Endothelial cell of umbilical vein (primary cell): ENCODE data around the gene MUC5AC. TPM values are rescaled to one million over a fixed set of nuclear protein-coding genes. Genes with fewer than 3 reads are reported as not detected.

ENCODE experiments used
- BruUV-seq: library from RNA; stranded (reverse); fragments of 400-500 nt; replicated peaks from 2 replicates; lab custom pipeline; 2021; lab: Mats Ljungman, UMichigan
- CTCF ChIA-PET: fragments of 300-600, 350-600 bp; sonication (Branson Sonifier 250); formaldehyde crosslinking; loops from one replicate; lab custom pipeline; 2021; ENCODE audit warnings: antibody characterized with exemption, inconsistent platforms; lab: Charles Lee
- POLR2A ChIA-PET: fragments of 300-600, 350-600 bp; sonication (Branson Sonifier 250); formaldehyde crosslinking; loops from one replicate; lab custom pipeline; 2021; ENCODE audit warnings: antibody characterized with exemption, inconsistent platforms; lab: Charles Lee
- DNase-seq: peaks from one replicate; pipeline ENCODE4 v3.0.0-alpha.2; 2011; ENCODE audit warnings: low read depth, low spot score
- FAIRE-seq: peaks from 2 replicates; lab custom pipeline; 2011; peaks lifted over from hg19 to GRCh38; lab: Jason Lieb, UNC
- H2AFZ ChIP-seq: 2 replicates; pipeline ENCODE4 v1.6.0; 2012; ENCODE audit warnings: low read depth, low read length, control low read depth, inconsistent platforms
- H3K27ac ChIP-seq: 2 replicates; pipeline ENCODE4 v1.5.1; 2011; ENCODE audit warnings: low read depth, mild to moderate bottlenecking, control low read depth, low read length, moderate library complexity; ENCODE audit not compliant: insufficient read depth
- H3K27me3 ChIP-seq, 2 experiments: 2 replicates each; pipeline versions ENCODE4 v1.6.0 to v1.6.1; 2011; ENCODE audit warnings: low read length in 2 of 2, mixed read lengths in 1 of 2; ENCODE audit not compliant: control insufficient read depth in 2 of 2, insufficient read depth in 2 of 2
- H3K36me3 ChIP-seq, 2 experiments: 2 replicates in 1 of 2; 3 replicates in 1 of 2; pipeline ENCODE4 v1.5.1; 2011; ENCODE audit warnings: low read length in 2 of 2, mild to moderate bottlenecking in 1 of 2, moderate library complexity in 1 of 2; ENCODE audit not compliant: control insufficient read depth in 2 of 2, insufficient read depth in 2 of 2; ENCODE audit errors: extremely low read depth in 1 of 2
- H3K4me1 ChIP-seq: 3 replicates; pipeline ENCODE4 v1.5.1; 2011; ENCODE audit warnings: mild to moderate bottlenecking, low read length; ENCODE audit not compliant: control insufficient read depth, insufficient read depth; ENCODE audit errors: extremely low read depth
- H3K4me2 ChIP-seq: 2 replicates; pipeline ENCODE4 v1.6.1; 2011; ENCODE audit warnings: low read length, control low read depth, mixed read lengths; ENCODE audit not compliant: insufficient read depth
- H3K4me3 ChIP-seq, 3 experiments: fragments of 200-600 bp in 1 of 3; sonication (generic), shearing (Covaris generic) in 1 of 3; replicated peaks in 1 of 3; 2 replicates each; pipeline ENCODE4 v1.5.1; 2011 to 2016; ENCODE audit warnings: control low read depth in 3 of 3, low read length in 3 of 3, mild to moderate bottlenecking in 2 of 3, inconsistent platforms in 1 of 3, low read depth in 1 of 3, moderate library complexity in 1 of 3; ENCODE audit not compliant: insufficient read depth in 1 of 3
- H3K79me2 ChIP-seq: 2 replicates; pipeline ENCODE4 v1.6.0; 2012; ENCODE audit warnings: low read length, inconsistent platforms; ENCODE audit not compliant: control insufficient read depth, insufficient read depth
- H3K9ac ChIP-seq: replicated peaks from 2 replicates; pipeline ENCODE3; 2011; ENCODE audit warnings: low read length, control low read depth; ENCODE audit not compliant: insufficient read depth; ENCODE audit errors: extremely low read depth
- H3K9me1 ChIP-seq: replicated peaks from 3 replicates; pipeline ENCODE4 v1.6.0; 2011; ENCODE audit warnings: mild to moderate bottlenecking, low read length; ENCODE audit not compliant: control insufficient read depth, insufficient read depth; ENCODE audit errors: extremely low read depth
- H3K9me3 ChIP-seq: replicated peaks from 2 replicates; pipeline ENCODE4 v1.5.1; 2012; ENCODE audit warnings: low read length, inconsistent platforms; ENCODE audit not compliant: control insufficient read depth, insufficient read depth
- H4K20me1 ChIP-seq: replicated peaks from 2 replicates; pipeline ENCODE3; 2011; ENCODE audit warnings: mild to moderate bottlenecking, low read length; ENCODE audit not compliant: control insufficient read depth, insufficient read depth; ENCODE audit errors: extremely low read depth
- CTCF ChIP-seq, 2 donors: IDR thresholded peaks; 1 replicate in 1 of 2; 2 replicates in 1 of 2; pipeline ENCODE4 v1.5.1; 2011; ENCODE audit warnings: low read length in 2 of 2, mild to moderate bottlenecking in 2 of 2, moderate library complexity in 2 of 2, control low read depth in 1 of 2, inconsistent platforms in 1 of 2, low read depth in 1 of 2; ENCODE audit not compliant: insufficient read depth in 1 of 2; ENCODE audit errors: extremely low read depth in 1 of 2
- EZH2 ChIP-seq: IDR thresholded peaks from 2 replicates; pipeline ENCODE4 v1.6.1; 2012; ENCODE audit warnings: borderline replicate concordance, low read depth, mild to moderate bottlenecking, moderate library complexity, low read length, inconsistent platforms; ENCODE audit not compliant: severe bottlenecking
- FOS ChIP-seq: IDR thresholded peaks from 2 replicates; pipeline ENCODE4 v1.6.1; 2011; ENCODE audit warnings: mild to moderate bottlenecking, low read length, moderate library complexity, borderline replicate concordance; ENCODE audit not compliant: insufficient read depth
- GATA2 ChIP-seq: IDR thresholded peaks from 2 replicates; pipeline ENCODE4 v1.7.0; 2011; ENCODE audit warnings: low read depth, mild to moderate bottlenecking, moderate library complexity, mixed read lengths, low read length; ENCODE audit not compliant: insufficient read length, insufficient read depth
- JUN ChIP-seq: IDR thresholded peaks from 2 replicates; pipeline ENCODE4 v1.6.1; 2011; ENCODE audit warnings: borderline replicate concordance, low read depth; ENCODE audit not compliant: insufficient read length, insufficient read depth
- MAX ChIP-seq: IDR thresholded peaks from 2 replicates; pipeline ENCODE4 v1.6.1; 2011; ENCODE audit not compliant: insufficient read depth, insufficient read length
- MYC ChIP-seq: IDR thresholded peaks from one replicate; pipeline ENCODE4 v1.6.1; 2011; ENCODE audit warnings: mild to moderate bottlenecking, low read depth, low read length
- POLR2A ChIP-seq: IDR thresholded peaks from 2 replicates; pipeline ENCODE4 v1.6.1; 2012; ENCODE audit warnings: low read depth, mild to moderate bottlenecking, control low read depth, low read length
- POLR2AphosphoS5 ChIP-seq: IDR thresholded peaks from 2 replicates; pipeline ENCODE4 v1.6.1; 2012; ENCODE audit warnings: low read depth, mild to moderate bottlenecking, control low read depth, low read length, moderate library complexity; ENCODE audit not compliant: insufficient read depth
- dilution Hi-C: fragments of 300-500 bp; cut with MboI; formaldehyde crosslinking; loops from one replicate; pipeline ENCODE4 v1.15.0; 2019; ENCODE audit warnings: low sequenced_read_pairs; ENCODE audit not compliant: extremely low pct_ligation_motif_present
- intact Hi-C: fragments of 100-400 bp; cut with micrococcal nuclease; formaldehyde crosslinking; loops from one replicate; pipeline ENCODE4 v1.10.0; 2022
- polyA plus RNA-seq, 4 experiments: library from polyadenylated mRNA; depleted of rRNA in 3 of 4; stranded (reverse) in 3 of 4; unstranded in 1 of 4; fragments of >200 nt; gene quantifications; 2 replicates each; pipeline versions ENCODE4 v1.2.1 to v1.2.3, GENCODE V29; 2011 to 2012; ENCODE audit warnings: missing spikeins in 1 of 4
- total RNA-seq: library from RNA; stranded (reverse); gene quantifications from 2 replicates; pipeline ENCODE4 v1.2.3, GENCODE V29; 2021

MUC5AC gene
- total and polyA plus RNA-seq, 2 donors (not counting 3 experiments of a cell fraction or from before 2014, with no cell fraction given), result not detected

DNA sequence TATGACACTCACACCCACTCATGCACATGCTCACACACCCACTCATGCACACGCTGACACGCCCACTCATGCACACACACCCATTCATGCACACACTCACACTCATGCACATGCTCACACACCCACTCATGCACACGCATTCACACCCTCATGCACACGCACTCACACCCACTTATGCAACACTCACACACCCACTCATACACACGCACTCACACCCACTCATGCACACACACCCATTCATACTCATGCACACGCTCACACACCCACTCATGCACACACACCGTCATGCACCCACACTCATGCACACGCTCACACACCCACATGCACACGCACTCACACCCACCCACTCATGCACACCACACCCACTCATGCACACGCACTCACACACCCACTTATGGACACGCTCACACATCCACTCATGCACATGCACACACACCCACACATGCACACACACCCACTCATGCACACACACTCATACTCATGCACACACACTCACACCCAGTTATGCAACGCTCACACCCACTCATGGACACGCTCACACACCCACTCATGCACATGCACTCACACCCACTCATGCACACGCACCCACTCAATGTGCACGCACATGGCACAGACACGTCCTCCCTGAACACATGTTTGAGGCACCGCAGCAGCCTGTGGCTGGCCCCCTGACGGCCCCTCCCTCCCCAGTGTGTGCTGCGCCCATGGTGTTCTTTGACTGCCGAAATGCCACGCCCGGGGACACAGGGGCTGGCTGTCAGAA lies 17.9 kb downstream of the MUC5AC start:
- Histone ChIP-seq H3K36me3 (no peaks in the 10 kb centered on the region), H3K9ac (no peak overlapping the region), H3K9me1 (no peaks in the 10 kb centered on the region), H3K27me3 (no peaks in the 10 kb centered on the region), H3K4me1 (no peaks in the 10 kb centered on the region), H4K20me1 (no peaks in the 10 kb centered on the region), H3K9me3 (no peaks in the 10 kb centered on the region), H3K4me3 (no peak overlapping the region), H3K79me2 (no peaks in the 10 kb centered on the region), H3K4me2 (no peak overlapping the region), H3K27ac (no peak overlapping the region), H2AFZ (no peak overlapping the region)
- DNase-seq, result no peak
- dilution Hi-C loops (no loop called here), intact Hi-C loops (no loop called here)
- BruUV-seq, result no TSS peak
- no peak for FAIRE-seq
- TF ChIP-seq MAX (no peak), JUN (no peak), EZH2 (no peak), CTCF (IDR thresholded peaks at IDR 0.05; ENCODE audit: extremely low read depth in 1 of 2, insufficient read depth in 1 of 2, low read depth in 1 of 2, low read length in 2 of 2) (no peak), MYC (no peak), FOS (no peak), POLR2AphosphoS5 (no peak), GATA2 (no peak), POLR2A (no peak)
- CTCF ChIA-PET, result no interaction called here
- POLR2A ChIA-PET, result no interaction called here
